ENCODE results near the gene ARL15.
"Not testable (repeated sequence)": the region's sequence is repeated elsewhere in the genome, so short reads cannot be mapped to it uniquely, and the experiment has no call there.

Gene ARL15

GRCh38 chr5:54063817-54064216 is 246.6 kb downstream of the ARL15 start:
- H3K4me3 ChIP-seq (ENCODE audit: low read length): no peak overlapping the region
- no peaks in the 10 kb centered on the region for H3K79me2 ChIP-seq (ENCODE audit: low read length)
- peaks cover 5% of the 10 kb centered on the region; the same call in 1 of the 2 replicates for H3K4me1 ChIP-seq (ENCODE audit: low read length)
- no peaks in the 10 kb centered on the region for H3K9me3 ChIP-seq (ENCODE audit: insufficient read depth, low read length)
- no peak overlapping the region for H3K27ac ChIP-seq (ENCODE audit: low read length)
- no peaks in the 10 kb centered on the region for H3K27me3 ChIP-seq (ENCODE audit: low read depth, low read length)
- no peaks in the 10 kb centered on the region for H4K20me1 ChIP-seq (ENCODE audit: insufficient read depth, low read length)
- no peaks in the 10 kb centered on the region for H3K36me3 ChIP-seq (replicated peaks; ENCODE audit: low read depth, low read length)
- no peak overlapping the region for H3K4me2 ChIP-seq (ENCODE audit: low read length)
- TF ChIP-seq, protein P1, sequence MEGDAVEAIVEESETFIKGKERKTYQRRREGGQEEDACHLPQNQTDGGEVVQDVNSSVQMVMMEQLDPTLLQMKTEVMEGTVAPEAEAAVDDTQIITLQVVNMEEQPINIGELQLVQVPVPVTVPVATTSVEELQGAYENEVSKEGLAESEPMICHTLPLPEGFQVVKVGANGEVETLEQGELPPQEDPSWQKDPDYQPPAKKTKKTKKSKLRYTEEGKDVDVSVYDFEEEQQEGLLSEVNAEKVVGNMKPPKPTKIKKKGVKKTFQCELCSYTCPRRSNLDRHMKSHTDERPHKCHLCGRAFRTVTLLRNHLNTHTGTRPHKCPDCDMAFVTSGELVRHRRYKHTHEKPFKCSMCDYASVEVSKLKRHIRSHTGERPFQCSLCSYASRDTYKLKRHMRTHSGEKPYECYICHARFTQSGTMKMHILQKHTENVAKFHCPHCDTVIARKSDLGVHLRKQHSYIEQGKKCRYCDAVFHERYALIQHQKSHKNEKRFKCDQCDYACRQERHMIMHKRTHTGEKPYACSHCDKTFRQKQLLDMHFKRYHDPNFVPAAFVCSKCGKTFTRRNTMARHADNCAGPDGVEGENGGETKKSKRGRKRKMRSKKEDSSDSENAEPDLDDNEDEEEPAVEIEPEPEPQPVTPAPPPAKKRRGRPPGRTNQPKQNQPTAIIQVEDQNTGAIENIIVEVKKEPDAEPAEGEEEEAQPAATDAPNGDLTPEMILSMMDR (IDR thresholded peaks at IDR 0.05; ENCODE audit: low read depth, low read length): no peak
- TF ChIP-seq EZH2phosphoT487 (IDR thresholded peaks at IDR 0.05; ENCODE audit: low read depth): no peak
- no peak overlapping the region for H2AFZ ChIP-seq (ENCODE audit: low read depth, low read length)
- H3K9ac ChIP-seq (ENCODE audit: low read length): no peak overlapping the region

DNA sequence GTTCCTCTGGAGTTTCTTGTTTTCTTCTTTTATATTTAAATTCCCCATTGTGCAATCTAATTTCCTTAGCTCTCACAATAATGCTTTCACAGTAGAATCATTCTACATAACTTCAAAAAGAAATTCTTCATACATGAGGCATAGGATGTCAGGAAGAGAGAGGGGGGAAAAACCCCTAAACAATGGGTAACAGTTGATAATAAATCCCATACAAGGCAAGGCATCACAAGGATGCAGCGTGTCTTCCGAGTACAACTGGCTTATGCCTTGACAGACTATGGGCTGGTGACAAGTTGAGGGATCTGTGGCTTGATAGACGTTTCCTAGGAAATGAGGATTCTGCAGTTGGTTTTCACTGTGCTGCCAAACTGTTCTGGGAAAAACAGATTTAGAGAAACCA is 247.4 kb downstream of the ARL15 start:
- H3K9ac ChIP-seq (ENCODE audit: low read length): no peak overlapping the region

DNA sequence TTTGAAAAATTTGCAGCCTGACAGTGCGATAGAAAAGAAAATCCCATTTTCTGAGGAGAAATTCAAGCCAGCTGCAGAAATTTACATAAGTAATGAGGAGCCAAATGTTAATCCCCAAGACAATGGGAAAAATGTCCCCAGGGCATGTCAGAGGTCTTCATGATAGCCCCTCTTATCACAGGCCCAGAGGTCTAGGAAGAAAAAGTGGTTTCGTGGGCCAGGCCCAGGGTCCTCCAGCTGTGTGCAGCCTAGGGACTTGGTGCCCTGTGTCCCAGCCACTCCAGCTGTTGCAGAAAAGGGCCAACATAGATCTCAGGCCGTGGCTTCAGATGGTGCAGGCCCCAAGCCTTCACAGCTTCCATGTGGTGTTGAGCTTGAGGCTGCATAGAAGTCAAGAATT is 249.5 kb downstream of the ARL15 start:
- not testable (repeated sequence) for H4K20me1 ChIP-seq (ENCODE audit: insufficient read depth, low read length); H3K4me1 ChIP-seq (ENCODE audit: low read length); H3K36me3 ChIP-seq (replicated peaks; ENCODE audit: low read depth, low read length); H3K9me3 ChIP-seq (ENCODE audit: insufficient read depth, low read length); H3K4me3 ChIP-seq (ENCODE audit: low read length); H3K4me2 ChIP-seq (ENCODE audit: low read length); H3K27me3 ChIP-seq (ENCODE audit: low read depth, low read length); H3K79me2 ChIP-seq (ENCODE audit: low read length); H3K9ac ChIP-seq (ENCODE audit: low read length); H3K27ac ChIP-seq (ENCODE audit: low read length); H2AFZ ChIP-seq (ENCODE audit: low read depth, low read length)

More for the DNA sequence above, 247.4 kb downstream of the ARL15 start:
- Histone ChIP-seq H3K4me3 (ENCODE audit: low read length) (no peak overlapping the region), H3K4me1 (ENCODE audit: low read length) (peaks cover 5% of the 10 kb centered on the region; the same call in 1 of the 2 replicates), H2AFZ (ENCODE audit: low read depth, low read length) (no peak overlapping the region), H3K4me2 (ENCODE audit: low read length) (no peak overlapping the region), H3K27ac (ENCODE audit: low read length) (no peak overlapping the region), H3K79me2 (ENCODE audit: low read length) (no peaks in the 10 kb centered on the region), H3K9me3 (ENCODE audit: insufficient read depth, low read length) (no peaks in the 10 kb centered on the region), H4K20me1 (ENCODE audit: insufficient read depth, low read length) (no peaks in the 10 kb centered on the region), H3K36me3 (replicated peaks; ENCODE audit: low read depth, low read length) (no peaks in the 10 kb centered on the region), H3K27me3 (ENCODE audit: low read depth, low read length) (no peaks in the 10 kb centered on the region)
- TF ChIP-seq, protein P1 (IDR thresholded peaks at IDR 0.05; ENCODE audit: low read depth, low read length): no peak
- TF ChIP-seq EZH2phosphoT487 (IDR thresholded peaks at IDR 0.05; ENCODE audit: low read depth): no peak

GRCh38 chr5:54049963-54050362 is 260.4 kb downstream of the ARL15 start:
- Histone ChIP-seq H3K79me2 (ENCODE audit: low read length) (no peaks in the 10 kb centered on the region), H3K9ac (ENCODE audit: low read length) (no peak overlapping the region), H2AFZ (ENCODE audit: low read depth, low read length) (no peak overlapping the region), H3K27ac (ENCODE audit: low read length) (no peak overlapping the region), H3K27me3 (ENCODE audit: low read depth, low read length) (no peaks in the 10 kb centered on the region), H4K20me1 (ENCODE audit: insufficient read depth, low read length) (no peaks in the 10 kb centered on the region), H3K4me3 (ENCODE audit: low read length) (no peak overlapping the region), H3K4me1 (ENCODE audit: low read length) (no peaks in the 10 kb centered on the region), H3K4me2 (ENCODE audit: low read length) (no peak overlapping the region), H3K9me3 (ENCODE audit: insufficient read depth, low read length) (no peaks in the 10 kb centered on the region), H3K36me3 (replicated peaks; ENCODE audit: low read depth, low read length) (no peaks in the 10 kb centered on the region)
- TF ChIP-seq EZH2phosphoT487 (IDR thresholded peaks at IDR 0.05; ENCODE audit: low read depth): no peak
- TF ChIP-seq, protein P1 (IDR thresholded peaks at IDR 0.05; ENCODE audit: low read depth, low read length): no peak

DNA sequence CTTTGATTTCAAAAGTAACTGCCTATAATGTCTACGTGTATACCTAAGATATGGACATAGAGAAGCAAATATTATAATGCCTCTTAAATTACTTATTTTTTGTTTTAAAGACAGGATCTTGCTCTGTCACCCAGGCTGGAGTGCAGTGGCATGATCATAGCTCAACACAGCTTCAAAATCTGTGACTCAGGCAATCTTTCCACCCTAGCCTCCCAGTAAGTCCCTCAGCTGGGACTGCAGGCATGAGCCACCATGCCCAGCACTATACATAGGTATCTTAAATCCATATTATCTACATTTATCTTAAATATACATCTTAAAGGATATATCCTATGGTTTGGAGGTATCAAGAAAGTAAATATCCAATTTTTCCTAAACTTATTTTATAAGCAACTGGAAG is 261.2 kb downstream of the ARL15 start:
- H3K4me2 ChIP-seq (ENCODE audit: low read length): no peak overlapping the region
- no peak overlapping the region for H3K27ac ChIP-seq (ENCODE audit: low read length)
- no peaks in the 10 kb centered on the region for H4K20me1 ChIP-seq (ENCODE audit: insufficient read depth, low read length)
- no peaks in the 10 kb centered on the region for H3K79me2 ChIP-seq (ENCODE audit: low read length)
- no peaks in the 10 kb centered on the region for H3K36me3 ChIP-seq (replicated peaks; ENCODE audit: low read depth, low read length)
- H3K27me3 ChIP-seq (ENCODE audit: low read depth, low read length): no peaks in the 10 kb centered on the region
- no peaks in the 10 kb centered on the region for H3K4me1 ChIP-seq (ENCODE audit: low read length)
- no peak overlapping the region for H3K9ac ChIP-seq (ENCODE audit: low read length)
- no peaks in the 10 kb centered on the region for H3K9me3 ChIP-seq (ENCODE audit: insufficient read depth, low read length)
- H3K4me3 ChIP-seq (ENCODE audit: low read length): no peak overlapping the region
- no peak overlapping the region for H2AFZ ChIP-seq (ENCODE audit: low read depth, low read length)
- no peak for TF ChIP-seq EZH2phosphoT487 (IDR thresholded peaks at IDR 0.05; ENCODE audit: low read depth)
- TF ChIP-seq, protein P1 (IDR thresholded peaks at IDR 0.05; ENCODE audit: low read depth, low read length): no peak

All from OCI-LY3 (cell line).